ENCODE results near the gene CLPTM1. TPM values are rescaled to one million over a fixed set of nuclear protein-coding genes. Genes with fewer than 3 reads are reported as not detected.

Gene CLPTM1
- polyA plus RNA-seq, 1 experiment: 51.5 TPM

- no peaks in the 10 kb centered on the region for H3K27me3 ChIP-seq (ENCODE audit: control insufficient read depth, insufficient read depth, low read length)
- peak within 1 kb of the TSS; percentile 95 for H3K4me3 ChIP-seq (ENCODE audit: low read depth, low read length)
- H3K9me3 ChIP-seq (ENCODE audit: control insufficient read depth, insufficient read depth, low read length): no peaks in the 10 kb centered on the region; the same call in 1 of the 2 replicates
- POLR2A ChIA-PET: interaction anchor here (0.7 to 1.9 kb wide), 14 partner anchors 8 to 216 kb away, joined by 3 to 14 read pairs (median 4); partner anchors contain the start of genes GEMIN7 and RELB
- CTCF ChIA-PET: interaction anchor here (1.3 to 2.4 kb wide), 2 partner anchors 10 to 20 kb away, joined by 3 to 14 read pairs; no protein-coding TSS in a partner anchor
- peak within 1 kb of the TSS; percentile 96 for H3K27ac ChIP-seq (ENCODE audit: low read depth, low read length)
- DNase-seq (ENCODE audit: low read depth, low spot score): peak; percentile 71
- TF ChIP-seq CTCF (IDR thresholded peaks at IDR 0.05; ENCODE audit: low read depth, low read length): no peak
Observed at GRCh38 chr19:45038931-45039893, 84.0 kb downstream of the CLPTM1 start, which contains the start of gene CLASRP. CLASRP (plus strand) TSS chr19:45039045; CDS start chr19:45040213, 1,168 bp downstream.

GRCh38 chr19:45040059-45040771, 85.0 kb downstream of the CLPTM1 start:
- TF ChIP-seq CTCF (IDR thresholded peaks at IDR 0.05; ENCODE audit: low read depth, low read length): no peak
- no peak for DNase-seq (ENCODE audit: low read depth, low spot score)
- ChIA-PET CTCF (interaction anchor here (1.8 to 2.4 kb wide), 2 partner anchors 19 kb away, joined by 7 to 14 read pairs; no protein-coding TSS in a partner anchor), POLR2A (interaction anchor here (1.2 to 1.9 kb wide), 3 partner anchors 19 to 38 kb away, joined by 3 to 12 read pairs (median 5); partner anchors contain the start of gene RELB)
- no peaks in the 10 kb centered on the region for H3K27me3 ChIP-seq (ENCODE audit: control insufficient read depth, insufficient read depth, low read length)
- peak overlapping the region; percentile 95 for H3K4me3 ChIP-seq (ENCODE audit: low read depth, low read length)
- H3K9me3 ChIP-seq (ENCODE audit: control insufficient read depth, insufficient read depth, low read length): no peaks in the 10 kb centered on the region; the same call in 1 of the 2 replicates
- H3K27ac ChIP-seq (ENCODE audit: low read depth, low read length): no peak overlapping the region

GRCh38 chr19:45041125-45041524, 85.9 kb downstream of the CLPTM1 start:
- DNase-seq (ENCODE audit: low read depth, low spot score): no peak
- ChIA-PET POLR2A (interaction anchor here (0.5 kb wide), 1 partner anchor 24 kb away, joined by 5 read pairs; no protein-coding TSS in a partner anchor), CTCF (interaction anchor here (1.8 kb wide), 1 partner anchor 19 kb away, joined by 7 read pairs; no protein-coding TSS in a partner anchor)
- Histone ChIP-seq H3K27me3 (ENCODE audit: control insufficient read depth, insufficient read depth, low read length) (no peaks in the 10 kb centered on the region), H3K9me3 (ENCODE audit: control insufficient read depth, insufficient read depth, low read length) (no peaks in the 10 kb centered on the region; the same call in 1 of the 2 replicates), H3K27ac (ENCODE audit: low read depth, low read length) (no peak overlapping the region), H3K4me3 (ENCODE audit: low read depth, low read length) (no peak overlapping the region)
- no peak for TF ChIP-seq CTCF (IDR thresholded peaks at IDR 0.05; ENCODE audit: low read depth, low read length)

Other genes with a start within 250 kb of the CLPTM1 start
- gene BCL3, start 206.7 kb upstream of the CLPTM1 start, polyA plus RNA-seq (2011; rRNA removed): 5.6 and 11.0 TPM in 2 replicates
- gene CBLC, start 177.5 kb upstream of the CLPTM1 start, polyA plus RNA-seq (2011; rRNA removed): not detected in 2 replicates
- 8.4 and 9.7 TPM in 2 replicates for gene BCAM, start 146.3 kb upstream of the CLPTM1 start, polyA plus RNA-seq (2011; rRNA removed)
- 80.2 and 110 TPM in 2 replicates for gene NECTIN2, start 109.1 kb upstream of the CLPTM1 start, polyA plus RNA-seq (2011; rRNA removed)
- gene TOMM40, start 64.1 kb upstream of the CLPTM1 start, polyA plus RNA-seq (2011; rRNA removed): 21.7 and 27.1 TPM in 2 replicates
- 5.9 and 7.2 TPM in 2 replicates for gene APOE, start 49.6 kb upstream of the CLPTM1 start, polyA plus RNA-seq (2011; rRNA removed)
- gene APOC1, start 40.8 kb upstream of the CLPTM1 start, polyA plus RNA-seq (2011; rRNA removed): 3.4 and 4.9 TPM in 2 replicates
- not detected in 2 replicates for gene APOC4, start 13.1 kb upstream of the CLPTM1 start, polyA plus RNA-seq (2011; rRNA removed)
- not detected in 2 replicates for gene APOC2, start 9.3 kb upstream of the CLPTM1 start, polyA plus RNA-seq (2011; rRNA removed)
- gene RELB, start 46.1 kb downstream of the CLPTM1 start, polyA plus RNA-seq (2011; rRNA removed): 9.9 and 13.9 TPM in 2 replicates
- 12.4 and 13.9 TPM in 2 replicates for gene CLASRP, start 83.7 kb downstream of the CLPTM1 start, polyA plus RNA-seq (2011; rRNA removed)
- gene ZNF296, start 121.1 kb downstream of the CLPTM1 start, polyA plus RNA-seq (2011; rRNA removed): not detected in 2 replicates
- gene GEMIN7, start 123.9 kb downstream of the CLPTM1 start, polyA plus RNA-seq (2011; rRNA removed): 20.6 and 24.7 TPM in 2 replicates
- 8.6 and 11.2 TPM in 2 replicates for gene PPP1R37, start 137.8 kb downstream of the CLPTM1 start, polyA plus RNA-seq (2011; rRNA removed)
- 0.04 TPM in 2 replicates for gene NKPD1, start 205.6 kb downstream of the CLPTM1 start, polyA plus RNA-seq (2011; rRNA removed)
- 5.8 and 9.4 TPM in 2 replicates for gene TRAPPC6A, start 222.9 kb downstream of the CLPTM1 start, polyA plus RNA-seq (2011; rRNA removed)
- gene BLOC1S3, start 223.4 kb downstream of the CLPTM1 start, polyA plus RNA-seq (2011; rRNA removed): 7.0 and 8.2 TPM in 2 replicates

All from AG04450 (cell line).